ENCODE data around the gene KIRREL3.

DNA sequence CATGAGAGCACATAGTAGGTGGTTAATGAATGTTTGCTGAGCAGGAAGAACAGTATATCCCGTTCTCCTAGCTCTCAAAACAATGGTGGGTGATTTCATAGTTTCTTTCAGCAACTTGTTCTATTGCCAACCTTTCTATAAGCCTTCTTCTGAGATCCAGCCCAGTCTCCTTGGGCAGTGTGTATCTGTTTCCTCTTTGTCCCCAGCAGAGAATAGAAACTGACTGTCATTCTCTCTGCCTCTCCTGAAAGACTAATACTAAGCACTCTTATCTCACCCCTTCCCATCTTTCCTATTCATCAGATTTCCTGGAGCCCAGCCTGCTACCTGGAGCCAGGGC lies 372.1 kb downstream of the KIRREL3 start:
- TF ChIP-seq POLR2A (IDR thresholded peaks at IDR 0.05): no peak
- TF ChIP-seq, protein P1, sequence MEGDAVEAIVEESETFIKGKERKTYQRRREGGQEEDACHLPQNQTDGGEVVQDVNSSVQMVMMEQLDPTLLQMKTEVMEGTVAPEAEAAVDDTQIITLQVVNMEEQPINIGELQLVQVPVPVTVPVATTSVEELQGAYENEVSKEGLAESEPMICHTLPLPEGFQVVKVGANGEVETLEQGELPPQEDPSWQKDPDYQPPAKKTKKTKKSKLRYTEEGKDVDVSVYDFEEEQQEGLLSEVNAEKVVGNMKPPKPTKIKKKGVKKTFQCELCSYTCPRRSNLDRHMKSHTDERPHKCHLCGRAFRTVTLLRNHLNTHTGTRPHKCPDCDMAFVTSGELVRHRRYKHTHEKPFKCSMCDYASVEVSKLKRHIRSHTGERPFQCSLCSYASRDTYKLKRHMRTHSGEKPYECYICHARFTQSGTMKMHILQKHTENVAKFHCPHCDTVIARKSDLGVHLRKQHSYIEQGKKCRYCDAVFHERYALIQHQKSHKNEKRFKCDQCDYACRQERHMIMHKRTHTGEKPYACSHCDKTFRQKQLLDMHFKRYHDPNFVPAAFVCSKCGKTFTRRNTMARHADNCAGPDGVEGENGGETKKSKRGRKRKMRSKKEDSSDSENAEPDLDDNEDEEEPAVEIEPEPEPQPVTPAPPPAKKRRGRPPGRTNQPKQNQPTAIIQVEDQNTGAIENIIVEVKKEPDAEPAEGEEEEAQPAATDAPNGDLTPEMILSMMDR (IDR thresholded peaks at IDR 0.05): no peak

Measured in ovary (tissue), 3 donors.